Measurements from ENCODE around the gene ITGB2.

- TF ChIP-seq MAX (IDR thresholded peaks at IDR 0.05) = no peak
- TF ChIP-seq FOXM1 (IDR thresholded peaks at IDR 0.05; ENCODE audit: borderline replicate concordance, low read depth) = no peak
- no peak for TF ChIP-seq REST (IDR thresholded peaks at IDR 0.05; ENCODE audit: low read depth)
These were observed 35.8 kb upstream of the ITGB2 start for GRCh38 chr21:44956356-44957046.

All from Ishikawa (cell line).